A673 (cell line): Measurements from ENCODE around the gene ERVFRD-1.

Experiments used
- EZH2 ChIP-seq: fragments of 200-600 bp; sonication (generic); IDR thresholded peaks from 2 replicates; pipeline ENCODE4 v1.6.1; 2017; ENCODE audit warnings: borderline replicate concordance, low read depth, mild to moderate bottlenecking, mixed read lengths, antibody characterized with exemption, low read length; ENCODE audit not compliant: poor library complexity, severe bottlenecking
- TF ChIP-seq, protein P1 (sequence below): fragments of 300-800, 200-600 bp; sonication (generic); conservative IDR thresholded peaks from 2 replicates; pipeline ENCODE4 v1.5.1; 2017; ENCODE audit warnings: low read depth, mild to moderate bottlenecking, antibody characterized with exemption, low read length, moderate library complexity, mixed read lengths

DNA sequence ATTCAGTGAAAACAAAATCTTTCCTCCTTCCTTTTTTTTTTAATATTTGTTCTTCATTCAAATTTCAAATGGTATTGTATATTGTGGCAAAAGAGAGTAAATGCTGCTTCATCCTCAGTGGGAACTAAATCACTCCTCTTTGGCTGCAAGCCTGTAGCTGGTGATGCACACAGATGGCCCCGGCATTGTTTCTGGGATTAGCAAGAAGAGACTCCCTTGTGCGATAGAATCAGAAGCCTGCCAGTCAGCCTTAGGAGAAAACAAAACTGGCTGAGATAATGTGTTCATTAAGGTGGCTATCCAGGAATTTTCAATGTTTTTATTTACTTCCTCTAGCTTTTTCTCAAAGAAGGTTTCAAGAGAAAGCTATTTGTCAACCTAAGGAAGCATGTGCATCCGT is 46.7 kb downstream of the ERVFRD-1 start:
- TF ChIP-seq, protein P1, sequence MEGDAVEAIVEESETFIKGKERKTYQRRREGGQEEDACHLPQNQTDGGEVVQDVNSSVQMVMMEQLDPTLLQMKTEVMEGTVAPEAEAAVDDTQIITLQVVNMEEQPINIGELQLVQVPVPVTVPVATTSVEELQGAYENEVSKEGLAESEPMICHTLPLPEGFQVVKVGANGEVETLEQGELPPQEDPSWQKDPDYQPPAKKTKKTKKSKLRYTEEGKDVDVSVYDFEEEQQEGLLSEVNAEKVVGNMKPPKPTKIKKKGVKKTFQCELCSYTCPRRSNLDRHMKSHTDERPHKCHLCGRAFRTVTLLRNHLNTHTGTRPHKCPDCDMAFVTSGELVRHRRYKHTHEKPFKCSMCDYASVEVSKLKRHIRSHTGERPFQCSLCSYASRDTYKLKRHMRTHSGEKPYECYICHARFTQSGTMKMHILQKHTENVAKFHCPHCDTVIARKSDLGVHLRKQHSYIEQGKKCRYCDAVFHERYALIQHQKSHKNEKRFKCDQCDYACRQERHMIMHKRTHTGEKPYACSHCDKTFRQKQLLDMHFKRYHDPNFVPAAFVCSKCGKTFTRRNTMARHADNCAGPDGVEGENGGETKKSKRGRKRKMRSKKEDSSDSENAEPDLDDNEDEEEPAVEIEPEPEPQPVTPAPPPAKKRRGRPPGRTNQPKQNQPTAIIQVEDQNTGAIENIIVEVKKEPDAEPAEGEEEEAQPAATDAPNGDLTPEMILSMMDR, result no peak
- TF ChIP-seq EZH2, result no peak
